ENCODE data around the gene BLM.
"Not testable (repeated sequence)": the region's sequence is repeated elsewhere in the genome, so short reads cannot be mapped to it uniquely, and the experiment has no call there.

The BLM gene

GRCh38 chr15:90849424-90849823 lies 132.3 kb downstream of the BLM start:
- DNase-seq (ENCODE audit: low read depth, low spot score), result not testable (repeated sequence)

DNA sequence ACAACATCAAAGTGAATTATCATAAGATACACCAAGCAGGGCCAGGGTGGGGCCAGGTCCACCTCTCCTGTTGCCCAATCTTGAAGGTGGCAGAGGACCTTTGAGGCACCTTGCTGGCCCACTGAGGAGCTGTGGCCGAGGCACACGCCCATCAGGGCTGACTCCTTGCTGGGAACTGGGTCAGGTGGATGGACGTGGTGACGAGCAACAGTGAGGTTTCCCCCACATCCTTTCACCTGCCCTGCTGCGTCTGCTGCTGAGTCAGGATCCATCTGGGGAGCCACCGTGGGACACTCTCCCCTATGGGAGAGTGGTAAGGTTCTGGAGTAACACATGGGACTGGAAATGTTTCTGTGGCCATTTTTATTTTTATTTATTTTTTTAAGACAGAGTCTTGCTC lies 134.0 kb downstream of the BLM start:
- no peak for DNase-seq (ENCODE audit: low read depth, low spot score)

GRCh38 chr15:90851940-90852339 lies 134.8 kb downstream of the BLM start:
- DNase-seq (ENCODE audit: low read depth, low spot score), result no peak

DNA sequence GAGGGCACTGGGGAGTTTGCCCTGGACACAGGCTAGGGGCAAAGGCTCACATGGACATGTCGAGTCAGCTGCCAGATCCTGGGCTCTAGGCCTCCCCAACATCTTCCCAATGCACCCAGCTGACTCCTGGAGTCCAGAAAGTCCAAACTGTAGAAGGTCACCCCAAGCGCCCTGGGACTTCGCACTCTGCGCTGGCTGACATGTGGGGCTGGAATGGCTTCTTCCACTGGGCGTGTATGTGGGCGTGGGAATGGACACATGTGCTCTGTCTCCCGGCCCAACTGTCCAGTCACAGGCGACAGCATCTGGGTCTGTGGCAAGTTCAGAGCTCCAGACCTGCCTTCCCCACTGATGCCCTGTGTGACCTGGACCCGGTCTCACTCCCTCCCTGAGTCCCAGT lies 138.0 kb downstream of the BLM start:
- no peak for DNase-seq (ENCODE audit: low read depth, low spot score)

GRCh38 chr15:90857337-90857736 lies 140.2 kb downstream of the BLM start:
- no peak for DNase-seq (ENCODE audit: low read depth, low spot score)

GRCh38 chr15:90857883-90858443 lies 140.8 kb downstream of the BLM start:
- no peak for DNase-seq (ENCODE audit: low read depth, low spot score)

DNA sequence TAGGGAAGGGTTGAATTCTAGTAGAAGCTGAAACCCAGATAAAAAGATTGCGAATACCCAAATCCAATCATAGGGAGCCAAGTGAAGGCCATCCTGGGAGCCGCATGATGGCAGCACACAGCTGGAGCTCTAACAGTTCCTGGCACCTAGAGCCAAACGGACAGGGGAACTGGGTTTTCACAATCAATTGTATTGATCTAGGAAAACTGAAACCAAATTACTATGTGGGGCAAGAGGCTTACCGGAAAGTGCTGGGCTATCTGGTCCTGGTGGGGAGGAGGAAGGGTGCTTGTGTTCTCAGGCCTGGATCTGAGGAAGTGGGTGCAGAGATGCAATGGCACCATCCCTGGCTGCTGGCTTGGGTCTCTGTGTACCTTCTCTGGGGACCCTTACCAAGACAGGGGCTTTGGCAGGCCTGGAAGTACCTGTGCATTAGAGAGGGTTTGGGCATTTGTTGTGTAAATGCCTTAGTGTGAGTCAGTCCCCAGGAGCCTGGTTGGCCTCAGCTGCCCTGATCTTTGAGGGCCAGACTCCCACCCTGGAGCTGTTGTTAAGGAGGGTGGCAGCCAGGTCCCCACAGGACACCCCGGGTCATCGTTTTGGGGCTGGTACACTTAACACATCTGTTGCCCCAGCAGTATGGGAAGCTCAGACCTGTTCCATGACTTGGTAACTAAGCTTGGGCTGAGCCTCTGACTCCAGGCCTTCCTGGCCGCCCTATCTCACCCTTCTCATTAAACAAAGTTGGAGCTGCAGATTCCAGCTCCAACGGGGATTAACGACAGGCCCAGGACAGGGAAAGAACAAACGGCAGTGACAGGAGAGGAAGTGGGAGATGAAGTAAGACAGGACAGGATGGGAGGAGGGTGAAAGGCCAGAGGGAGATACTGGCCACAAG lies 142.3 kb downstream of the BLM start:
- no peak for DNase-seq (ENCODE audit: low read depth, low spot score)

DNA sequence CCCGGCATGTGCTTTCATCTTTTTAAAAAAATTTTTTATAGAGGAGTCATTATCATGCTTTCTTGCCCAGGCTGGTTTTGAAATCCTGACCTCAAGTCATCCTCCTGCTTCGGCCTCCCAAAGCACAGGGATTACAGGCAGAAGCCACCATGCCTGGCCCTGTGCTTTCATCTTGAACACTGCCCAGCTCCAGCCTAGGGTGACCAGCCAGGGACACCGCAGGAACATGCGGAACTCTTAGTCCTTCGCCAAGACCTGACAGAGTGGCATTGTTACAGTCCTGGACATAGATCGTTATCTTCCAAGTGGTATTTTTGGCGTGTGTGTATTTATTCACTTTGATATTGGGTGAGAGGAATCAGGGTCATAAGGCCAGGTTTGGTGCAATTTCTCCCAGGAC lies 143.3 kb downstream of the BLM start:
- no peak for DNase-seq (ENCODE audit: low read depth, low spot score)

DNA sequence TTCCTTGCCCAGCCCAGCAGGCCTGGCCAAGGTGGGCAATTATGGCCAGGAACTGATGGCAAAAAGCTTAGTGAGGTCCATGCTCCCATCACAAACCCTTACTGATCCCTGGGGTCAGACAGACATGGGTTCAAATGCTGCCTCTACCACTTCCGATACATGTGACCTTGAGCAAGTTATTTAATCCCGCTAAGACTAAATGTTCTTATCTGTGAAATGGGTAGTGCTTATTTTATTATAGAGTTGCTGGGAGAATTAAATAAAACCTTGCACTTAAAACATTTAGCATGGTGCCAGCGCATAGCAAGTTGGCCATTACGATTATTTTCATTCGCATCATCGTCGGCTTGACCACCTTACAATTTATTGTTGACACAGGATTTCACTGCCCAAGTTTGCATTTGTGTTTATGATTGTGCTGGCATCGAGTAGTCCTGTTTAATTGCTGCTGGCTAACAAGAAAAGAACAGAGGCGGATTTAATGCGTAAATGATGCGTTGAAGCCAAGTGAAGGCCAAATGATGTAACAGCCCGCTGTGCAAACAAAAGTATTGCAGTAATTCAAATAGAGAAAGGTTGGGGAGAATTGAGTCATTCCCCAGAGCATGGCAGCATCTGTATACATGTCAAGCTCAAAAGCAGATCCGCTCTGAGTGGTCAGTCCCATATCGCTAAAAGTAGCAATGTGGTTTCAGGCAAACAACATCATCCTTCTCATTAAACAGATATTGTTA lies 144.0 kb downstream of the BLM start:
- DNase-seq (ENCODE audit: low read depth, low spot score), result no peak

- no peak for DNase-seq (ENCODE audit: low read depth, low spot score)
Observed at GRCh38 chr15:90862487-90862886, 145.3 kb downstream of the BLM start.

DNA sequence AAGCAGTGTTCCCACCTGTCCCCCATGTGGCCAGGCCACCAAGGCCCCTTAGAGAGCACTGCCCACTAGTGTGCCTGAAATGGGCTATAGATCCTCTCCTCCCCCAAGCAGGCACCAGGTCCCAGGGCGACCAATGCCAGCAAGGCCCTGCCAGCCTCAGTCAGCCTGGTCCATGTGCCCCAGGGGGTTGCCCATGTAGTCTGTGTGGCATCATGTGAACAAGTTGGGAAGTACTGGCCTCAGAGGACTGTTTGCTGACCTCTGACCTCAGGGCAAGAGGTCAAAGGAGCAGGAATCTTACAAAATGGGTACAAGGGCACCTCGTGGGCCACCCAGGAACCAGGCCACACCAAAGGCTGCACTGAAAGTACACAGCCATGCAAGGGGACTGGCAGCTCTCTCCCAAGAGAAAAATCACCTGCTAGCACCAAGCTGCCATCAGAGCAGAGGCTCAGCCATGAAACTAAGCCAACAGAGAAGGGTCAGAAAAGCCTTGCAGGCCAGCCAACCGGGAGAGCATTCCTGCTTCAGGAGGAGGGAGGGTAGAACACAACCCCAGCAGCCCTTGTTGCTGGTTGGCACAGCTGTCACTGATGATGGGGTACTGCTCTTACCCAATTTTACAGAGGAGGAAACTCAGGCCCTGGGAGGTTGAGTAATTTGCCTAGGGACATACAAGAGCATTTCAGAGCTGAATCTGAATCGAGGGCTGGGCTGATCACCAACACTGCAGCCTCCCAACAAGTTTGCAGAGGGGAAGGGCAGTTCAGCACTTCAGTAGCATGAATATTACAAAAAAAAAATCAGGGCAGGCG lies 146.0 kb downstream of the BLM start:
- no peak for DNase-seq (ENCODE audit: low read depth, low spot score)

DNA sequence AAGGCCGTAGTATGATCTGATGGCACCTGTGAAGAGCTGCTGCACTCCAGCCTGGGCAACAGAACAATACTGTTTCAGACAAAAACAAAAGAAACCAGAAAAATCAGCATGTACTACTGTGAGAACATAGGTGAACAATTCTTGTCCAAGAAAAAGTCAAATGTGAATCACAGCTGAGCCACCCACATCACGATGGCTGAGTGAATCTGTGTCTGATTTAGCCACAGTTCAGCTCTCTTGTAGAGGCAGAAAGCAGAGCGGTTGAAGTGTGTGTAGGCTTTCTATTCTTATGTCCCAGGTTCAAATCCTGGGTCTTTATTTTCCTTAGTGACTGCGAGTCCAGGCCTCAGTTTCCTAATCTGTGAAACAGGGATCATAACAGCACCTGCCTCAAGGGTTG lies 146.8 kb downstream of the BLM start:
- no peak for DNase-seq (ENCODE audit: low read depth, low spot score)

DNA sequence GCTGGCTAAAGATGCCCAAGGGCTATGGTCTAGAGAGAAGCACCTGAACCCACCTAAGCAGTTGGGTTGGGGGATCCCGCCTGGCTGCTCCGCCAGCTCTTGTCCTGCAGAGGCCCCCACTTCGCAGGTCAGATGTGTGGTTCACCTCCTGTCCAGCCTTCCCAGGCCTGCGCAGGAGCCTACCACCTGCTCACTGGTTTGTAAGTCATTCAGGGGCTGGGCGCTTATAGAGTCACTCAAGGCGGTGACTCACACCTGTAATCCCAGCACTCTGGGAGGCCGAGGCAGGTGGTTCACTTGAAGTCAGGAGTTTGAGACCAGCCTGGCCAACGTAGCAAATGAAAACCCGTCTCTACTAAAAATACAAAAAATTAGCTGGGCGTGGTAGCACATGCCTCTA lies 147.4 kb downstream of the BLM start:
- DNase-seq (ENCODE audit: low read depth, low spot score), result no peak

DNA sequence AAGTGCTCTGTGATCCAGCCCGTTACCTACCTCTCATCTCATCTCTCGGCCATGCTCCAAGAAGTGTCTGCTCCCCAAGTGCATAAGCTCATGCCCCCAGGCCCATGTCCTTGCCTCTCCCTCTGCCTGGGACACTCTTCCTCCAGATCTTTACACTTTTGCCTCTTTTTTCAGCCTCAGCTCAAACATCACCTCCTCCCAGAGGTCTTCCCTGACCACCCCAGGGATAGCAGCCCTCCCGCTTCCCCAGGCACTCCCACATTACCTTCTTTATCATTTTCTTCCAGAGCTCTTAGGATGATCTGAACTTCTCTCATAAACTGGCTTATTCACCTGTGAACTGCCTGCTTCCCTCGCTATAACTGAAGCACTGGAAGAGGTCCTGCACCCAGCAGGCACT lies 148.6 kb downstream of the BLM start:
- DNase-seq (ENCODE audit: low read depth, low spot score), result no peak

All from iPS DF 19.7 (cell line).